HG02981 (cell line): ENCODE results near the gene NOTO.

Experiments used
- ATAC-seq: cut with Tn5 transposase; IDR thresholded peaks from one replicate; pipeline ENCODE4 v1.9.1; 2021; ENCODE audit warnings: mild to moderate bottlenecking, moderate library complexity; ENCODE audit not compliant: unreplicated experiment

NOTO gene

GRCh38 chr2:73255907-73256617 is 53.7 kb downstream of the NOTO start:
- no peak for ATAC-seq

- no peak for ATAC-seq
These were observed 54.2 kb downstream of the NOTO start for GRCh38 chr2:73256618-73256922.

GRCh38 chr2:73257021-73257420 is 54.6 kb downstream of the NOTO start:
- no peak for ATAC-seq

GRCh38 chr2:73257425-73258125 is 55.2 kb downstream of the NOTO start:
- ATAC-seq = no peak

GRCh38 chr2:73258186-73258912 is 56.0 kb downstream of the NOTO start:
- ATAC-seq = no peak

GRCh38 chr2:73258913-73259215 is 56.5 kb downstream of the NOTO start:
- no peak for ATAC-seq

- no peak for ATAC-seq
These were observed 56.9 kb downstream of the NOTO start for GRCh38 chr2:73259276-73259675.

GRCh38 chr2:73259704-73260337 is 57.4 kb downstream of the NOTO start:
- ATAC-seq = no peak

- no peak for ATAC-seq
These were observed 58.1 kb downstream of the NOTO start for GRCh38 chr2:73260338-73260984.
